IPS DF 4.7 (cell line): ENCODE data around the gene ADARB1.

Experiments used
- DNase-seq: peaks from one replicate; pipeline ENCODE4 v3.0.0-alpha.2; 2013; ENCODE audit warnings: low spot score; ENCODE audit errors: extremely low read depth

ADARB1 gene

GRCh38 chr21:45200031-45200430 lies 125.7 kb downstream of the ADARB1 start:
- no peak for DNase-seq

GRCh38 chr21:45200581-45201296 lies 126.4 kb downstream of the ADARB1 start:
- DNase-seq, result no peak

GRCh38 chr21:45202344-45202743 lies 128.0 kb downstream of the ADARB1 start:
- DNase-seq, result no peak

GRCh38 chr21:45202889-45203288 lies 128.5 kb downstream of the ADARB1 start:
- DNase-seq, result no peak

- no peak for DNase-seq
Observed at GRCh38 chr21:45203983-45204382, 129.6 kb downstream of the ADARB1 start.

GRCh38 chr21:45204395-45204794 lies 130.0 kb downstream of the ADARB1 start:
- DNase-seq, result no peak

GRCh38 chr21:45207839-45208626 lies 133.7 kb downstream of the ADARB1 start:
- no peak for DNase-seq

GRCh38 chr21:45208627-45208951 lies 134.2 kb downstream of the ADARB1 start:
- DNase-seq, result no peak

- DNase-seq, result no peak
Observed at GRCh38 chr21:45209046-45209445, 134.7 kb downstream of the ADARB1 start.

- no peak for DNase-seq
Observed at GRCh38 chr21:45209685-45210284, 135.4 kb downstream of the ADARB1 start.

- no peak for DNase-seq
Observed at GRCh38 chr21:45210461-45210983, 136.1 kb downstream of the ADARB1 start.

- DNase-seq, result no peak
Observed at GRCh38 chr21:45211661-45212060, 137.3 kb downstream of the ADARB1 start.

- DNase-seq, result no peak
Observed at GRCh38 chr21:45213392-45213791, 139.0 kb downstream of the ADARB1 start.

GRCh38 chr21:45215213-45215612 lies 140.8 kb downstream of the ADARB1 start:
- DNase-seq, result no peak

GRCh38 chr21:45217010-45217409 lies 142.6 kb downstream of the ADARB1 start:
- DNase-seq, result no peak

- no peak for DNase-seq
Observed at GRCh38 chr21:45219517-45219916, 145.1 kb downstream of the ADARB1 start.

- DNase-seq, result no peak
Observed at GRCh38 chr21:45220071-45220481, 145.7 kb downstream of the ADARB1 start.

- no peak for DNase-seq
Observed at GRCh38 chr21:45220714-45221490, 146.5 kb downstream of the ADARB1 start.

- no peak for DNase-seq
Observed at GRCh38 chr21:45222001-45222400, 147.6 kb downstream of the ADARB1 start.

GRCh38 chr21:45223236-45224185 lies 149.1 kb downstream of the ADARB1 start:
- no peak for DNase-seq
